ENCODE data around the gene CFDP1. TPM values are rescaled to one million over a fixed set of nuclear protein-coding genes. Genes with fewer than 3 reads are reported as not detected.

The CFDP1 gene
- total and polyA plus RNA-seq, 2 of the 13 experiments (the other 11 are each of a cell fraction or from before 2014, with no cell fraction given), result 78.6 to 153 TPM

DNA sequence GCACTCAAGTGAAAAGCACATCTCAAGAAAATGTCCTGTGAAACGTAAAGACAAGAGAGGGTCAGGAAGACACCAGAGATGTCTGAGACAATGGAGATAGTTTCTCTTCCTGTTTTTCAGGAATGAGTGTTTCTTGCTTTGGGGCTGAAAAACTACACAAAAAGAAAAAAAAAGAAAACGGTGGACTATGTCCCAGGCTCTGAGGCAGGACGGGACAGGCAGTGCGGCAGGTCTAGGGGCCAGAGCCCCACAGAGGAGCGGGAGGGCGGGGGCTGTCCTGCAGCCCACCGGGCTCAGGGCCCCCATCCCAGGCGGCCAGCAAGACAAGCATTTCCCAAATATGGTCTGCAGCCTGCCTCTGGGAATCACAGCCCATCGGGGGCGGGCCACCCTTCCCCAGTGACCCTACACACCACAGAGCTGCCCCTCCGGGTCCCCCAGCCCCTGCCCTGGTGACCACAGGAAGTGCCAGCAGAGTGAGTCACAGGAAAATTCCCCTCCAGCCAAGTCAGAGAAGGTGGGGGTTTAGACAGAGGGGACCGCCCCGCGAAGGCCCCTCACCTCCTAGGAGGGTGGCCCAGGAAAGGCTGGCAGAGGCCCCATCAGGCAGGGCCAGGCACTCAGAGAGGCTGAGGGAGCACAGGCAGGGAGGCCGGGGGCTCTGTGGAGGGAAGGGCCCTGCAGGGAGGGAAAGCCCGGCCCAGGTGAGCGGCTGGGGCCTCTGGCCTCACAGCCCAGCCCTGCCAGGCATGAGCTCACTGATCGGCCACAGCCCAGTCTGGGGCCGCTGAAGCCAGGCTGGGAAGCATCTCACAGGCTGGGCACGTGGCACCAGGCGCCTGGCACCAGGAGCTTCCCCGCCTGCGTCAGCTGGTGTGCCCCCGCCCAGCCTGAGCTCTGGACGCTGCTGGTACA, 188.2 kb downstream of the CFDP1 start (continued):
- TF ChIP-seq, protein P1, sequence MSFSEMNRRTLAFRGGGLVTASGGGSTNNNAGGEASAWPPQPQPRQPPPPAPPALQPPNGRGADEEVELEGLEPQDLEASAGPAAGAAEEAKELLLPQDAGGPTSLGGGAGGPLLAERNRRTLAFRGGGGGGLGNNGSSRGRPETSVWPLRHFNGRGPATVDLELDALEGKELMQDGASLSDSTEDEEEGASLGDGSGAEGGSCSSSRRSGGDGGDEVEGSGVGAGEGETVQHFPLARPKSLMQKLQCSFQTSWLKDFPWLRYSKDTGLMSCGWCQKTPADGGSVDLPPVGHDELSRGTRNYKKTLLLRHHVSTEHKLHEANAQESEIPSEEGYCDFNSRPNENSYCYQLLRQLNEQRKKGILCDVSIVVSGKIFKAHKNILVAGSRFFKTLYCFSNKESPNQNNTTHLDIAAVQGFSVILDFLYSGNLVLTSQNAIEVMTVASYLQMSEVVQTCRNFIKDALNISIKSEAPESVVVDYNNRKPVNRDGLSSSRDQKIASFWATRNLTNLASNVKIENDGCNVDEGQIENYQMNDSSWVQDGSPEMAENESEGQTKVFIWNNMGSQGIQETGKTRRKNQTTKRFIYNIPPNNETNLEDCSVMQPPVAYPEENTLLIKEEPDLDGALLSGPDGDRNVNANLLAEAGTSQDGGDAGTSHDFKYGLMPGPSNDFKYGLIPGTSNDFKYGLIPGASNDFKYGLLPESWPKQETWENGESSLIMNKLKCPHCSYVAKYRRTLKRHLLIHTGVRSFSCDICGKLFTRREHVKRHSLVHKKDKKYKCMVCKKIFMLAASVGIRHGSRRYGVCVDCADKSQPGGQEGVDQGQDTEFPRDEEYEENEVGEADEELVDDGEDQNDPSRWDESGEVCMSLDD (CRISPR knock-in tag; IDR thresholded peaks at IDR 0.05; ENCODE audit: borderline replicate concordance), result peak; percentile 94
- TF ChIP-seq HIC2 (CRISPR knock-in tag; IDR thresholded peaks at IDR 0.05; ENCODE audit: low read depth), result peak; percentile 100
- peak; percentile 94; the same call in 1 of the 2 replicates for TF ChIP-seq SALL2 (CRISPR knock-in tag; IDR thresholded peaks at IDR 0.05)
- peak; percentile 89; the same call in 1 of the 2 replicates for TF ChIP-seq ZNF44 (CRISPR knock-in tag; IDR thresholded peaks at IDR 0.05)
- TF ChIP-seq CTCF (CRISPR knock-in tag; IDR thresholded peaks at IDR 0.05), result peak; percentile 32
- TF ChIP-seq ARHGAP35 (CRISPR knock-in tag; IDR thresholded peaks at IDR 0.05; ENCODE audit: borderline replicate concordance), result peak; percentile 89; the same call in 1 of the 2 replicates
- TF ChIP-seq, protein P2, sequence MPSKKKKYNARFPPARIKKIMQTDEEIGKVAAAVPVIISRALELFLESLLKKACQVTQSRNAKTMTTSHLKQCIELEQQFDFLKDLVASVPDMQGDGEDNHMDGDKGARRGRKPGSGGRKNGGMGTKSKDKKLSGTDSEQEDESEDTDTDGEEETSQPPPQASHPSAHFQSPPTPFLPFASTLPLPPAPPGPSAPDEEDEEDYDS (CRISPR knock-in tag; IDR thresholded peaks at IDR 0.05), result peak; percentile 79
- TF ChIP-seq TMF1 (CRISPR knock-in tag; IDR thresholded peaks at IDR 0.05; ENCODE audit: low read depth), result 0 out of 2 replicates have a peak, but pooled peaks have one; percentile 68
- no peak; the same call in 1 of the 2 replicates for TF ChIP-seq BORCS8-MEF2B (CRISPR knock-in tag; IDR thresholded peaks at IDR 0.05)
- TF ChIP-seq PHB2 (IDR thresholded peaks at IDR 0.05; ENCODE audit: partially characterized antibody), result no peak
- peak; percentile 19; the same call in 1 of the 2 replicates for TF ChIP-seq ZNF546 (CRISPR knock-in tag; conservative IDR thresholded peaks at IDR 0.05)
- TF ChIP-seq SETDB1 (CRISPR knock-in tag; IDR thresholded peaks at IDR 0.05; ENCODE audit: borderline replicate concordance), result no peak
- TF ChIP-seq, protein P3, sequence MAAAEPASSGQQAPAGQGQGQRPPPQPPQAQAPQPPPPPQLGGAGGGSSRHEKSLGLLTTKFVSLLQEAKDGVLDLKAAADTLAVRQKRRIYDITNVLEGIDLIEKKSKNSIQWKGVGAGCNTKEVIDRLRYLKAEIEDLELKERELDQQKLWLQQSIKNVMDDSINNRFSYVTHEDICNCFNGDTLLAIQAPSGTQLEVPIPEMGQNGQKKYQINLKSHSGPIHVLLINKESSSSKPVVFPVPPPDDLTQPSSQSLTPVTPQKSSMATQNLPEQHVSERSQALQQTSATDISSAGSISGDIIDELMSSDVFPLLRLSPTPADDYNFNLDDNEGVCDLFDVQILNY (CRISPR knock-in tag; conservative IDR thresholded peaks at IDR 0.05), result no peak
- peak; percentile 99 for TF ChIP-seq FOSL1 (CRISPR knock-in tag; IDR thresholded peaks at IDR 0.05; ENCODE audit: borderline replicate concordance)
- no peak for TF ChIP-seq ZNF3 (CRISPR knock-in tag; IDR thresholded peaks at IDR 0.05)
- peak; percentile 73 for TF ChIP-seq TFDP2 (CRISPR knock-in tag; IDR thresholded peaks at IDR 0.05)
- TF ChIP-seq POGZ (CRISPR knock-in tag; IDR thresholded peaks at IDR 0.05), result peak; percentile 96

Measured in HepG2 (cell line).